Umbilical cord (tissue), 2 donors: ENCODE data around the gene ASMT. TPM values are rescaled to one million over a fixed set of nuclear protein-coding genes. Genes with fewer than 3 reads are reported as not detected.
A peak's percentile ranks its signal among the peaks of the same experiment; 100 is the strongest.
"Not testable (repeated sequence)": the region's sequence is repeated elsewhere in the genome, so short reads cannot be mapped to it uniquely, and the experiment has no call there.

Source experiments
- DNase-seq: peaks from one replicate; pipeline ENCODE4 v3.0.0-alpha.2; 2015; ENCODE audit warnings: low spot score
- total RNA-seq: library from RNA; depleted of rRNA; stranded (reverse); fragments of >200 nt; gene quantifications from one replicate; pipeline ENCODE4 v1.2.3, GENCODE V29; 2014; ENCODE audit warnings: low replicate concordance; ENCODE audit not compliant: insufficient read depth

The ASMT gene
- total RNA-seq, 1 donor from 2014 or later = not detected

DNA sequence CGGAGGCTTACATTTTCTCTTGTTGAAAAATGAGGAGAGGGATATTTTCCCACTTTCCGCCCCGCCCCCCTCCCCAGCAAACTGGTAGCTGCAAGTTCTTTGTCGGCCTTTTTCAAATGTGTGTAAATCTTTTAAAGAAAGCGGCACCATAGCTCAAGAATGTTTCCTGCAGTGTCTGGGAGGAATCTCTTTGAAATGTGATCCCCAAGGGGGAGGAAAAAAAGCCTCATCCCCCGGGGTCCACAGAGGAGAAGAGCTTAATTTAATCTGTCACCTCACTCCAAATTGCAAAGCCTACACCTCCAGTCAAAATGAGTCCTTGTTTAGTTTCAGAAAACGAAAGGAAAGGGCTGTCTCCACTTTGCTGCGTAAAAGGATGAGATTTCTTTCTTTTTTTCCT is 34.8 kb downstream of the ASMT start:
- DNase-seq = peak; percentile 17

DNA sequence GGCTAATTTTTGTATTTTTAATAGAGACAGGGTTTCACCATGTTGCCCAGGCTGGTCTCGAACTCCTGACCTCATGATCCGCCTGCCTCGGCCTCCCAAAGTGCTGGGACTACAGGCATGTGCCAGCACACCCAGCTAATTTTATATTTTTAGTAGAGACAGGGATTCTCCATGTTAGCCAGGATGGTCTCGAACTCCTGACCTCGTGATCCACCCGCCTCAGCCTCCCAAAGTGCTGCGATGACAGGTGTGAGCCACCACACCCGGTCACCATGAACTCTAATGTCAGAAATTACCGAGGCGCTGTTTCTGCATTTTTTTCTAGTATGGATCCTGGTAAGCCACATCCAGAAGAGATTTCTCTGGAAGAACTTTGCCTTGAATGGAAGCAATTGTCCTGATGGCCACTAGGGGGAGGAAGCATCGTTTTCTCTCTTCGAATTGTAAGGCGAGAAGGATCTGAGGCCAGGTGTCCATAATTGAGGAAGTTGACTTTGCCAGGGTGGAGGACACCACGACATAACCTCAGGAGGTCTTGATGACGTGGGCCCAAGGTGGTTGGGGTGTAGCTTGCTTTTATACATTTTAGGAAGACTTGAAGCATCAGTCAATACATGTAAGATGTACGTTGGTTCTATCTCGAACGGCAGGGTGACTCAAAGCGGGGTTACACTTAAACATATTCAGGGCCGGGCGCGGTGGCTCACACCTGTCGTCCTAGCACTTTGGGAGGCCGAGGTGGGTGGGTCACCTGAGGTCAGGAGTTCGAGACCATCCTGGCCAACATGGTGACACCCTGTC is 37.4 kb downstream of the ASMT start:
- DNase-seq = peak; percentile 18

DNA sequence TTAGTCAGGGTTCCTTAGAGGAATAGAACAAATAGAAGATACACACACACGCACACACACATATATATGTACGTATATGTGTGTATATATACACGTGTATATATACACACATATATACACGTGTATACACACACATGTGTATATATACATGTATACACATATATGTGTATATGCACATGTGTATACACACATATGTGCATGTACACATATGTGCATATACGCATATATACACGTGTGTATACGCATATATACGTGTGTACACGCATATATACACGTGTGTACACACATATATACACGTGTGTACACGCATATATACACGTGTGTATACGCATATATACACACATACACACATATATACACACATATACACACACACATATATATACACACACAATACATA is 41.5 kb downstream of the ASMT start:
- DNase-seq = no peak

DNA sequence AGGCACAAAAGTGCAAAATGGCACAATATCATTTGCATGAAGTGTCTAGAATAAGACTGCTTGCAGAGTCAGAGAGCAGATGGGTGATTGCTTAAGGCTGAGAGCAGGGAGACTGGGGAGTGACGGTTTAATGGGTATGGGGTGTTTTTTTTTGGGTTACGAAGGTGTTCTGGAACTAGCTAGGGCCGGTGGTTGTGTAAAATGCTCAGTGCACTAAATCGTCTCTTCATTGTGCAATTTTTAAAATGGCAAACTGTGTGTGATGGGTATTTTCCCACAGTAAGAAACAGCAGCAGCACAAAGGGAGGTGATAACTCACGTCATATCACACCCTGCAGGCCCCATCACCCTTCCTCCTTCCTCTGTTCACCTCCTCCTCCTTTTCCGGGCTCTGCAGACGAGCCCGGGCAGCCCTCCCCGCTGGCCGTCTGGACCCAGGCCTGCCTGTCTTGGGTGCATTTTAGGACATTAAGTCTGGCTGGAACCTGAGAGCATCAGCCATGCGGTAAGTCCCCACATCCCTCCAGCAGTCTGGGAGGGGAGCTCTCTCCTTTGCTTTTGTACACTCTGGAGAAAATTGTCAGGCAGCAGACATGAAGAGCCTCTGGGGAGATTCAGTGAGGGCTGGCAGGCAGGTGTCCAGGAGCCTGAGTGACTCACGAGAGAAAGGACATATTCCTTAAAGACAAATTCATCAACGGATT is 42.7 kb downstream of the ASMT start:
- peak; percentile 27 for DNase-seq

DNA sequence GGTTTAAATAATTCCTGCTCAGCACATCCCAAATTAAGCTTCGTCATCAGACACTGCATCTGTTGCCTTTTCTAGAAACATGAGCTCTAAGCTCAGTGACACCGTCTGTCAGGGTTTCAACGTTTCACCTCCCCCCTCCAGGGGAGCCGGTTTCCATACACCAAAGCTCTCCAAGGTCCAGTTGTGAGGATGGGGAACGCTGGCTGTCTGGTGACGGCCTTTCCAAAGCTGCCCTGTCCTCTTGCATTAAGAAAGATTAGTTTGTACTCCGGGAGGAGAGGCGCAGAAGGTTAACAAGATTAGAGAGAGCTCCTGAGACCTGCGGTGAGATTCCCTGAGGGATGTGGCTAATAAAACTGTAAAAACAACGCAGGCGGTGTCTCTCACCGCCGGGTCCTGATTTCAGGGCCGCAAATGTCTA is 43.2 kb downstream of the ASMT start:
- no peak for DNase-seq

DNA sequence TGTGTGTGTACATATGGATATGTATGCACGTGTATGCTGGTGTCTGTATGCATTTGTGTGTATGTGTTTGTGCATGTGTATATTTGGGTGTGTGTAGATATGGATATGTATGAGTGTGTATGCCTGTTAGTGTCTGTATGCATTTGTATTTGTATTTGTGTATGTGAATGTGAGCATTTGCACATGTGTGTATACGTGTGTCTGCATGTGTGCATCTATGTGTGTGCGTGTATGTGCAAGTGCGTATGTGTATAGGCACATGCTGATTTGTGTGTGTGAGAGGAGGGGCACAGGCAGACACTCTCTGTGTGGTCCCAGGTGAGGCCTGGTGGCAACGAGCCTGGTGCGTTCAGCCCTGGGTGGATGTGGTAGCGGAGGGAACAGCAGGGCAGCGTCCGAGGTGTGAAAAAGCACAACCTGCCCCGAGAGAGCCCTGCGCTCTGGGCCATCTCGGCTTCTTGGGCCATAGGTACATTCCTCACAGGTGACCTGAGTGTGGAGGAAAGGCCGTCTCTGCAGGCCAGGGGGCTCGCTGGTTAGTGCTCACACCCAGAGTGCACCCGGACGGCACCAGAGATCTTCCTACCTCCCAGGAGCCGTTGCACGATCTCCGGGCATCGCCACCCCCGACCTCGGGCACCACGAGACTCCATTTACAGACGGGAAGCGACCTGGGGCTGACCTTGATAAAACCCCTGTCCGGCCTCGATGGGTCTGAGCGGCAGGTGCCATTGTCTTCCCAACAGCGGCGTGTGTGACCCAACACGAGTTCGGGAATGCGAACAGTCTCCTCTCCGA is 45.0 kb downstream of the ASMT start:
- DNase-seq = no peak

DNA sequence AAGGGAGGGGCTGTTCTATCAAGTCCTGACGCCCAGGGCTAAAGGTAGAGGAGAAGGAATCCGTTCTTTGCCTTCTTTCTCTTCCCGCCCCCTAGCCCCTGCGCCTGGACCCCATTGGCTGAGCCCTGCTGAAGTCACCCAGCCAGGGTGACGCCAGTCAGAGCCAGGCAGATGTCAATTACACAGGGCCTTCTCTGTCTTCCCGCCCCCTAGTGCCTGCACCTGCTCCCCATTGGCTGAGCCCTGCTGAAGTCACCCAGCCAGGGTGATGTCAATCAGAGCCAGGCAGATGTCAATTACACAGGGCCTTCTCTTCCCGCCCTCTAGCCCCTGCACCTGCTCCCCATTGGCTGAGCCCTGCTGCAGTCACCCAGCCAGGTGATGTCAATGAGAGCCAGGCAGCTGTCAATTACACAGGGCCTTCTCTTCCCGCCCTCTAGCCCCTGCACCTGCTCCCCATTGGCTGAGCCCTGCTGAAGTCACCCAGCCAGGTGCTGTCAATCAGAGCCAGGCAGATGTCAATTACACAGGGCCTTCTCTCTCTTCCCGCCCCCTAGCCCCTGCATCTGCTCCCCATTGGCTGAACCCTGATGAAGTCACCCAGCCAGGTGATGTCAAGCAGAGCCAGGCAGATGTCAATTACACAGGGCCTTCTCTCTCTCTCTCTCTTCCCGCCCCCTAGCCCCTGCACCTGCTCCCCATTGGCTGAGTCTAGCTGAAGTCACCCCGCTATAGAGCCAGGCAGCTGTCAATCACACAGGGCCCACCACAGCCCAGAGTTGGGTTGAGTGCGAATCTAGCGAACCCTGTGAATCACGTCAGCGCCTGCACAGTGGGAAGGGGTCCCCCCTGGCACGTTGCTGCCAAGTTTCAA is 46.4 kb downstream of the ASMT start:
- peak; percentile 3 for DNase-seq

DNA sequence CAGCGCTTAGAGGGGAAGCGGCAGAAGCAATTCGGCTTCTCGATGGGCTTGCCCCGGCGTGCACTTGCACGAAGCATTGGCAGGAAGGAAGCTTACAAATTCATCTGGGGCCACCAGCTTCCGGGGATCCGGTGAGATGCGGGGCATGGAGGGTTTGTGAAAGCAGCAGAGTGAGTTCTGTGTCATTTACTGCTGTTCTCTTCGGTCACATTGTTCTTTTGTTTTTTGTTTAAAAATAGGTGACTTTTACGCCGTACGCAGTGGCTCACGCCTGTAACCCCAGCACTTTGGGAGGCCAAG is 47.0 kb downstream of the ASMT start:
- no peak for DNase-seq

DNA sequence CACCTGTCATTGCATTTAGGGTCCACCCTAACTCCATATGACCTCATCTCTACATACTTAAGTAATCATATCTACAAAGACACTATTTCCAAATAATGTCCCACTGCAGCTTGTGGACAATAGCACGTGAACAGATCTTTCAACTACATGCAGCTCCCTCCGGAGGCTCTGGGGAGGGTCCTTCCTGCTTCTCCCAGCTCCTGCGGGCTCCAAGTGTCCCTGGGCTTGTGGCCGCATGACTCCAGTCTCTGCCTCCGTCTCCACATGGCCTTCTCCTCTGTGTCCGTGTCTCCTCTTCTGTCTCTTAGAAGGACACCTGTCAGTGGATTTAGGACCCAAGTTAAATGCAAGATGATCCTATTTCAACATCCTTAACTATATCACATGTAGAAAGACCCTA is 52.7 kb downstream of the ASMT start:
- no peak for DNase-seq

DNA sequence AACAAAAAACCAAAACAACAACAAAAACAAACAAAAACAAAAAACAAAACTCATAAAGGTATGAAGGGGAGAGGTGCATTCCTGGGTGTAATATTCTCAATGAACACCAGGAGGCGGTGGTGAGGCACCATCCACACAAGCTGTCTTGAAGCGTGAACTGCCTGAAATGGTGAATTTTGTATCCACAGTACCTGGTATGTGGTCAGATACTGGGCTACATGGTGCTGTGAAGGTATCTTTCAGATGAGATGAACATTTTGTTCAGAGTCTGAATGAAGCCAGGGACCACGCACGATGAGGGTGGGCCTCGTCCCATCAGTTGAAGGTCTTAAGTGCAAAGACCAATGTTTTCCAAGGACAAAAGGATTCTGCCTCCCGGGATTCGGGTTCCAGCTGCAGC is 58.5 kb downstream of the ASMT start:
- no peak for DNase-seq

DNA sequence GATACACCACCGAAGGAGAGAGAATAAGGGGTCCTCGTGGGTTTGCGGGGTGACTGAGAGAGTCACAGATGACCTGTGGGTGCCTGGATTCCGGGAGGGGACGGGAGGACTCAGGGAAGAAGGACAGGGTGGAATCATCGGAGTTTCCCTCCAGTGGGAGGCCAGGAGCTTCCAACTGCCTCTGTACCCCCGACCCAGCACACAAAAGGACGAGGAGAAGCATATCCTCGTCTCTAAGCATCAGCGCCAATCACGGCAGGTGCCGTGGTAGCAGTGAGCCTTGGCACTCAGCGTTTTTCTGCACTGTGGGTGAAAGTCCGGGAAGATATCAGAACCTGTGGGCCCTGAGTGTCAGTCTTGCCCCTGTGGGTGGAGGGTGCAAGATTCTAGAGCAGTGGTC is 62.0 kb downstream of the ASMT start:
- no peak for DNase-seq

DNA sequence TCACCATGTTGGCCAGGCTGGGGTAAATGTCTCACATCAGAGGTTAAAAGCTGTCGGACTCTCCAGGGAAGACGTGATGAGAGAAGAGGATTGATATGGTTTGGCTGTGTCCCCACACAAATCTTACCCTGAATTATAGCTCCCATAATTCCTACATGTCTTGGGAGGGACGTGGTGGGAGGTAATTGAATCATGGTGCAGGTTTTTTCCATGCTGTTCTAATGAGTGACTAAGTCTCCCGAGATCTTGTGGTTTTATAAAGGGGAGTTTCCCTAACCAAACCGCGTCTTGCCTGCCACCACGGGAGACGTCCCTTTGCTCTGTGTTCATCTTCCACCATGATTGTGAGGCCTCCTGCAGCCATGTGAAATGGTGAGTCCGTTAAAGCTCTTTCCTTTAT is 64.4 kb downstream of the ASMT start:
- DNase-seq = no peak

DNA sequence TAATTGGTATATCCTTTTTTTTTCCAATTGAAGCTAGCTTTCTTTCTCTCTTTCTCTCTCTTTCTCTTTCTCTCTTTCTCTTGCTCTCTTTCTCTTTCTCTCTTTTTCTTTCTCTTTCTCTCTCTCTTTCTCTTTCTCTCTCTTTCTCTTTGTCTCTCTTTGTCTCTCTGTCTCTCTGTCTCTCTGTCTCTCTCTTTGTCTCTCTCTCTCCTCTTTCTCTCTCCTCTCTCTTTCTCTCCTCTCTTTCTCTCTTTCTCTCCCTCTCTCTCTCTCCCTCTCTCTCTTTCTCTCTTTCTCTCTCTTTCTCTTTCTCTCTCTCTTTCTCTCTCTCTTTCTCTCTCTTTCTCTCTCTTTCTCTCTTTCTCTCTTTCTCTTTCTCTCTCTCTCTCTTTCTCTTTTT is 66.6 kb downstream of the ASMT start:
- DNase-seq = no peak

DNA sequence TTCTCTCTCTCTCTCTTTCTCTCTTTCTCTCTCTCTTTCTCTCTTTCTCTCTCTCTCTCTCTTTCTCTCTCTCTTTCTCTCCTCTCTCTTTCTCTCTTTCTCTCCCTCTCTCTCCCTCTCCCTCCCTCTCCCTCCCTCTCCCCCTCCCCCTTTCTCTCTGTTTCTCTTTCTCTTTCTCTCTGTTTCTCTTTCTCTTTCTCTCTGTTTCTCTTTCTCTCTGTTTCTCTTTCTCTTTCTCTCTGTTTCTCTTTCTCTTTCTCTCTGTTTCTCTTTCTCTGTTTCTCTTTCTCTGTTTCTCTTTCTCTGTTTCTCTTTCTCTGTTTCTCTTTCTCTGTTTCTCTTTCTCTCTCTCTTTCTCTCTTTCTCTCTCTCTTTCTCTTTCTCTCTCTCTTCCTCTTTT is 67.0 kb downstream of the ASMT start:
- DNase-seq = not testable (repeated sequence)

DNA sequence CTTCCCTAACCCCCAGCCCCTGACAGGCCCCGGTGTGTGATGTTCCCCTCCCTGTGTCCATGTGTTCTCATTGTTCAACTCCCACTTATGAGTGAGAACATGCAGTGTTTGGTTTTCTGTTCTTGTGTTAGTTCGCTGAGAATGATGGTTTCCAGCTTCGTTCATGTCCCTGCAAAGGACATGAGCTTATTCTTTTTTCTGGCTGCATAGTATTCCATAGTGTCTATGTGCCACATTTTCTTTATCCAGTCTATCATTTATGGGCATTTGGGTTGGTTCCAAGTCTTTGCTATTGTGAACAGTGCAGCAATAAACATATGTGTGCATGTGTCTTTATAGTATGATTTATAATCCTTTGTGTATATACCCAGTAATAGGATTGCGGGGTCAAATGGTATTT is 67.6 kb downstream of the ASMT start:
- DNase-seq = not testable (repeated sequence)

DNA sequence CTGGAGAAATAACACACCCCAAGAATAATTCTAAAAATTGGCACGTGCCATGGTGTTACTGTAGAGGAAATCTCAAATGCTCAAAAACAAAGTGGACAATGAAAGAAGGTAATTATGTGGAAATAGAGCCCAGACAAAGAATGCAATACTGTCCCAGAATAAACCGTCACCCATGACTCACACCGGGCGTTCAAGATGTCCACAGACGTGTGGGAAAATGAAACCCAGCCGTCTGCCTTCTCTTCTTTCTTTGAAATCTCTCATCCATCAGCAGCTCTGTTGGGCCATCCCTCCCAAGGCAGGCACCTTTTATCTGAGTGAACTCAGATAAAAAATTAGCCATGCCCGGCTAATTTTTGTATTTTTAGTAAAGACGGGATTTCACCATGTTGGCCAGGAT is 70.0 kb downstream of the ASMT start:
- not testable (repeated sequence) for DNase-seq

DNA sequence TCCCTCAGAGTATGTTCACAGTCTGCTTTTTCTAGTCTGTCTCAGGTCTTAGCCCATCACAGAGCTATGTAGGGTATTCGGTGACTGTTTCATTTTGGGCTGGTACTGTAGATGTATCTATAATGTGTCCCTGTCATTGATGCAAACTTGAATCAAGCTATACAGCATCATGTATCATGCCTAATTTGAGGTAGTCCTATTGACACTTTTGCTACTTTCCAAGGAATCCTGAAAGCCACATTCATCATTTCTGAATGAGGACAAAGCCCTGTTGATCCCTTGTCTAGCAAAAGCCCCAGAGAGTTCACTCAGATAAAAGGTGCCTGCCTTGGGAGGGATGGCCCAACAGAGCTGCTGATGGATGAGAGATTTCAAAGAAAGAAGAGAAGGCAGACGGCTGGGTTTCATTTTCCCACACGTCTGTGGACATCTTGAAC is 70.6 kb downstream of the ASMT start:
- DNase-seq = not testable (repeated sequence)

DNA sequence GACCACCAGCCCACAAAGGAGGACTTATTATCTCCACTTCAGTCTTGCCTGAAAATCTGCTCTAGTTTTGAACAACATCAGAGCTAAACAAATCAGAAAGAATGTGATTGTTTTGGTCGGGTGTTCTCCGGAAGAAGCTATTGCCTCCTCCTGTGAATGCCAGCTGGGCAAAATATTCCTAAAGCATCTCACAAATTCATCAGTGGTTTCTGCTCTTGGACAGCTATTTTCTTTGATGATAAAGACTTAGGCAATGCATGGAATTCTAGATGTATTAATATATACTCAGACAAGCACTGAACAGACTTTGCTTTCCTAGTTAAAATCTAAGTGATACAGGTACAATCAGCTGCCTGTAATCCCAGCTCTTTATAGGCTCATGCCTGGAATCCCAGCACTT is 71.8 kb downstream of the ASMT start:
- no peak for DNase-seq
